ENCODE results near the gene OFD1. TPM values are rescaled to one million over a fixed set of nuclear protein-coding genes. Genes with fewer than 3 reads are reported as not detected.

The OFD1 gene
- total and polyA plus RNA-seq, 9 donors, result 21.8 to 35.7 (median 32.1) TPM

GRCh38 chrX:13791145-13791544 is 56.6 kb downstream of the OFD1 start:
- WGBS, 3 donors, result 86 to 91% (median 87%) methylated on average over 2 of the region's 2 CpGs
- DNase-seq, result no peak
- Histone ChIP-seq H3K4me3 (no peak overlapping the region), H3K4me1 (ENCODE audit: insufficient read depth) (no peaks in the 10 kb centered on the region), H3K36me3 (no peaks in the 10 kb centered on the region), H3K27ac (no peak overlapping the region), H3K9me3 (no peaks in the 10 kb centered on the region), H3K27me3 (no peaks in the 10 kb centered on the region)
- no peak for TF ChIP-seq CTCF (IDR thresholded peaks at IDR 0.05)
- TF ChIP-seq EP300 (IDR thresholded peaks at IDR 0.05), result no peak
- no peak for TF ChIP-seq POLR2A (IDR thresholded peaks at IDR 0.05)
- intact Hi-C loops (cut with DNase I), result no loop called here

GRCh38 chrX:13791559-13791958 is 57.0 kb downstream of the OFD1 start:
- H3K36me3 ChIP-seq, result no peaks in the 10 kb centered on the region
- 46 to 57% (median 47%) methylated on average over 2 of the region's 2 CpGs for WGBS, 3 donors
- H3K27me3 ChIP-seq, result no peaks in the 10 kb centered on the region
- H3K4me3 ChIP-seq, result no peak overlapping the region
- H3K9me3 ChIP-seq, result no peaks in the 10 kb centered on the region
- no peak overlapping the region for H3K27ac ChIP-seq
- intact Hi-C loops (cut with DNase I), result no loop called here
- TF ChIP-seq CTCF (IDR thresholded peaks at IDR 0.05) (no peak), EP300 (IDR thresholded peaks at IDR 0.05) (no peak), POLR2A (IDR thresholded peaks at IDR 0.05) (no peak)
- DNase-seq, result no peak
- no peaks in the 10 kb centered on the region for H3K4me1 ChIP-seq (ENCODE audit: insufficient read depth)

- DNase-seq, result no peak
- H3K36me3 ChIP-seq, result no peaks in the 10 kb centered on the region
- no peaks in the 10 kb centered on the region for H3K4me1 ChIP-seq (ENCODE audit: insufficient read depth)
- H3K9me3 ChIP-seq, result no peaks in the 10 kb centered on the region
- TF ChIP-seq CTCF (IDR thresholded peaks at IDR 0.05) (no peak), POLR2A (IDR thresholded peaks at IDR 0.05) (no peak), EP300 (IDR thresholded peaks at IDR 0.05) (no peak)
- no peak overlapping the region for H3K27ac ChIP-seq
- intact Hi-C loops (cut with DNase I), result no loop called here
- WGBS, 3 donors, result 70 to 72% (median 70%) methylated on average over 2 of the region's 2 CpGs
- H3K27me3 ChIP-seq, result no peaks in the 10 kb centered on the region
- no peak overlapping the region for H3K4me3 ChIP-seq
These were observed 59.3 kb downstream of the OFD1 start for GRCh38 chrX:13793897-13794296.

- H3K4me1 ChIP-seq (ENCODE audit: insufficient read depth), result no peaks in the 10 kb centered on the region
- no peaks in the 10 kb centered on the region for H3K36me3 ChIP-seq
- no peak for DNase-seq
- no peak overlapping the region for H3K4me3 ChIP-seq
- no peak for TF ChIP-seq POLR2A (IDR thresholded peaks at IDR 0.05)
- no peak for TF ChIP-seq EP300 (IDR thresholded peaks at IDR 0.05)
- no peak for TF ChIP-seq CTCF (IDR thresholded peaks at IDR 0.05)
- H3K27me3 ChIP-seq, result no peaks in the 10 kb centered on the region
- no peak overlapping the region for H3K27ac ChIP-seq
- WGBS, 3 donors, result 80 to 86% (median 82%) methylated on average over 10 of the region's 10 CpGs
- H3K9me3 ChIP-seq, result no peaks in the 10 kb centered on the region
- intact Hi-C loops (cut with DNase I), result no loop called here
These were observed 59.9 kb downstream of the OFD1 start for GRCh38 chrX:13794417-13794816.

GRCh38 chrX:13797512-13797911 is 63.0 kb downstream of the OFD1 start:
- Histone ChIP-seq H3K4me3 (no peak overlapping the region), H3K27ac (no peak overlapping the region), H3K4me1 (ENCODE audit: insufficient read depth) (no peaks in the 10 kb centered on the region), H3K36me3 (no peaks in the 10 kb centered on the region), H3K9me3 (no peaks in the 10 kb centered on the region), H3K27me3 (no peaks in the 10 kb centered on the region)
- TF ChIP-seq POLR2A (IDR thresholded peaks at IDR 0.05) (no peak), CTCF (IDR thresholded peaks at IDR 0.05) (no peak), EP300 (IDR thresholded peaks at IDR 0.05) (no peak)
- intact Hi-C loops (cut with DNase I), result no loop called here
- 93 to 94% (median 93%) methylated on average over 4 of the region's 4 CpGs for WGBS, 3 donors
- no peak for DNase-seq
